Heart right ventricle (tissue), 16 donors: Measurements from ENCODE around the gene PTH2. TPM values are rescaled to one million over a fixed set of nuclear protein-coding genes. Genes with fewer than 3 reads are reported as not detected.

Experiments
- ATAC-seq, 8 donors: fragments of 200-7000 bp; cut with Tn5 transposase; one replicate each; pipeline ENCODE4 v1.9.1; 2020; ENCODE audit warnings: mild to moderate bottlenecking in 8 of 8, moderate library complexity in 8 of 8, moderate number of reproducible peaks in 1 of 8
- DNase-seq, 2 donors: peaks; one replicate each; pipeline ENCODE4 v3.0.0-alpha.2; 2020
- H3K27ac ChIP-seq, 10 donors: fragments of 200-600 bp; sonication (generic) in 2 of 10; one replicate each; pipeline versions ENCODE4 v1.5.0 to v1.8.0; 2020 to 2022; ENCODE audit warnings: mild to moderate bottlenecking in 3 of 10
- H3K27me3 ChIP-seq, 7 donors: fragments of 200-600 bp; one replicate each; pipeline ENCODE4 v1.8.0; 2021 to 2022; ENCODE audit warnings: mild to moderate bottlenecking in 2 of 7
- H3K36me3 ChIP-seq, 9 donors: fragments of 200-600 bp; sonication (generic) in 1 of 9; one replicate each; pipeline versions ENCODE4 v1.5.0 to v1.8.0; 2020 to 2022; ENCODE audit warnings: mild to moderate bottlenecking in 2 of 9
- H3K4me1 ChIP-seq, 9 donors: fragments of 200-600 bp; sonication (generic) in 1 of 9; one replicate each; pipeline versions ENCODE4 v1.5.0 to v1.8.0; 2020 to 2022; ENCODE audit warnings: mild to moderate bottlenecking in 4 of 9
- H3K4me3 ChIP-seq, 10 donors: fragments of 200-600 bp; sonication (generic) in 2 of 10; one replicate each; pipeline versions ENCODE4 v1.5.0 to v1.8.0; 2020 to 2022; ENCODE audit warnings: mild to moderate bottlenecking in 7 of 10, moderate library complexity in 2 of 10
- H3K9me3 ChIP-seq, 11 donors: fragments of 200-600 bp in 10 of 11; sonication (generic) in 2 of 11; one replicate each; pipeline versions ENCODE4 v1.5.0 to v1.8.0; 2013 to 2022; ENCODE audit warnings: mild to moderate bottlenecking in 2 of 11, control low read depth in 1 of 11, moderate library complexity in 1 of 11
- WGBS, 2 donors: extraction: QIAGEN DNeasy Blood & Tissue Kit; methylation state at CpG; one replicate each; pipeline ENCODE4 v1.1.7; 2013; ENCODE audit warnings: inconsistent platforms in 1 of 2; 5-methylcytosine and 5-hydroxymethylcytosine counted together
- intact Hi-C, 10 donors: fragments of 100-400 bp; cut with DNase I; formaldehyde crosslinking; loops; one replicate each; pipeline versions ENCODE4 v1.11.1 to v1.14.2; 2022
- polyA plus RNA-seq, 2 donors: library from polyadenylated mRNA; stranded (reverse); fragments of 200-250 nt; gene quantifications; one replicate each; pipeline ENCODE4 v1.2.3, GENCODE V29; 2013
- total RNA-seq, 10 donors: library from RNA; stranded (reverse); fragmentation: NEBNext Ultra II Directional in 3 of 10; extraction: Animal tissue kit (Norgen Biotek cat#: 25700) in 3 of 10; gene quantifications; one replicate each; pipeline versions ENCODE4 v1.2.1 to v1.2.4, GENCODE V29; 2021 to 2023
- TF ChIP-seq, protein P1 (sequence below), 9 donors: fragments of 200-600 bp; sonication (generic) in 2 of 9; IDR thresholded peaks; one replicate each; pipeline versions ENCODE4 v1.5.0 to v1.8.0; 2021 to 2022; ENCODE audit warnings: antibody characterized with exemption in 9 of 9, mild to moderate bottlenecking in 5 of 9, moderate library complexity in 1 of 9
- donor health status: Arrhythmogenic right ventricular cardiomyopathy.
- donor health status: ischemic (EF 13 %, LVEDD 7.1; RV severe dilation, severe dysfunction).
- donor health status: healthy with polysubstance abuse.
- donor health status: DM: no; HTN: yes; CAD: no.
- donor health status: DM: no; HTN: no; CAD: no.
- donor health status: ischemic (EF 25% LVEDD 6.9; RV normal size, moderate dysfunction).
- donor health status: ischemic (EF 25% LVEDD 5.7; RV mildly dilated, moderate dysfunction).
- donor health status: healthy.
- donor health status: DM: yes; HTN: yes; CAD: no.
- donor health status: Ischemic cardiomyopathy.
- donor health status: ischemic (EF 35%, LVEDD 5.7; RV mildly dilated, moderate dysfunction).
- donor health status: nonischemic (EF 11% LVEDD 7.7; RV severe dilation, severe dysfunction).
- donor health status: DM: yes; HTN: yes; CAD: no.
- donor health status: PGD.
- donor health status: ischemic (EF 29% LVEDD 5.4; RV normal size, mild dysfunction).
- donor health status: nonischemic (EF 23%, LVEDD 6.1; RV moderate dilation, normal function).

PTH2 gene
- total and polyA plus RNA-seq, 12 donors = not detected

DNA sequence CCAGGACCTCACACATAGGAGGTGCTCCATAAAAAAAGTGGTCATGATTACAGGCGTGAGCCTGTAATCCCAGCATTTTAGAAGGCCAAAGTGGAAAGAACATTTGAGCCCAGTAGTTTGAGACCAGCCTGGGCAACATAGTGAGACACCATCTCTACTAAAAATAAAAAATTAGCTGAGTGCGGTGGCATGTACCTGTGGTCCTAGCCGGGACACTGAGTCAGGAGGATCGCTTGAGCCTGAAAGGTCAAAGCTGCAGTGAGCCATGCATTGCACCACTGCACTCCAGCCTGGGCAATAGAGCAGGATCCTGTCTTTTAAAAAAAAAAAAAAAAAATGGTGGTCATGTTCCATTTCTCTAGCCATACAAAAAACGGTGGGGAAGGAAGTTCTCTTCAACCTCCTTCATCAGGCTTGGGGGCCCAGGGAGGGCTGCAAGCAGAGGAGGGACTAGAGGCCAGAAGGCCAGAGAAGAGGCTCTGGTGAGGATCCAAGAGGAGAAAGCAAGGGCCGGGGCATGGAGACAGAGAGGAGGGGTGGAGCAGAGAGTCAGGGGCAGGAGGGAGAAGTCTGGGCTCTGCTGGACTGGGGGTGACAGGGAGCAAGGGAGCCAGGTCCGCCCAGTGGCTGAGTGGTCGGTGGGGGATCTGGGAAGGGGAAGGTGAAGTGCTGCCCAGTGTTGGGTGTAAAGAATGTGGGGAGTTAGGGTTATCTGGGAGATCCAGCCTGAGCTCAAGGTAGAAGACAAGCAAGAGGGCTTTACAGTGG, 26.3 kb downstream of the PTH2 start:
- DNase-seq = no peak
- Histone ChIP-seq H3K4me3 (no peak overlapping the region), H3K27ac (no peak overlapping the region), H3K9me3 (no peaks in the 10 kb centered on the region), H3K27me3 (peaks cover 5 to 30% (median 9%) of the 10 kb centered on the region in 7 donors), H3K4me1 (peaks cover 0 to under 1% (median 0%) of the 10 kb centered on the region in 9 donors), H3K36me3 (no peaks in the 10 kb centered on the region)
- ATAC-seq = no peak
- TF ChIP-seq, protein P1, sequence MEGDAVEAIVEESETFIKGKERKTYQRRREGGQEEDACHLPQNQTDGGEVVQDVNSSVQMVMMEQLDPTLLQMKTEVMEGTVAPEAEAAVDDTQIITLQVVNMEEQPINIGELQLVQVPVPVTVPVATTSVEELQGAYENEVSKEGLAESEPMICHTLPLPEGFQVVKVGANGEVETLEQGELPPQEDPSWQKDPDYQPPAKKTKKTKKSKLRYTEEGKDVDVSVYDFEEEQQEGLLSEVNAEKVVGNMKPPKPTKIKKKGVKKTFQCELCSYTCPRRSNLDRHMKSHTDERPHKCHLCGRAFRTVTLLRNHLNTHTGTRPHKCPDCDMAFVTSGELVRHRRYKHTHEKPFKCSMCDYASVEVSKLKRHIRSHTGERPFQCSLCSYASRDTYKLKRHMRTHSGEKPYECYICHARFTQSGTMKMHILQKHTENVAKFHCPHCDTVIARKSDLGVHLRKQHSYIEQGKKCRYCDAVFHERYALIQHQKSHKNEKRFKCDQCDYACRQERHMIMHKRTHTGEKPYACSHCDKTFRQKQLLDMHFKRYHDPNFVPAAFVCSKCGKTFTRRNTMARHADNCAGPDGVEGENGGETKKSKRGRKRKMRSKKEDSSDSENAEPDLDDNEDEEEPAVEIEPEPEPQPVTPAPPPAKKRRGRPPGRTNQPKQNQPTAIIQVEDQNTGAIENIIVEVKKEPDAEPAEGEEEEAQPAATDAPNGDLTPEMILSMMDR (IDR thresholded peaks at IDR 0.05) = no peak
- WGBS, 2 donors = 80 to 81% methylated on average over 8 of the region's 8 CpGs
- intact Hi-C loops = loop anchor here in 1 of 10 donors (10.0 kb wide), 1 partner anchor 148 kb away; no protein-coding TSS in a partner anchor

DNA sequence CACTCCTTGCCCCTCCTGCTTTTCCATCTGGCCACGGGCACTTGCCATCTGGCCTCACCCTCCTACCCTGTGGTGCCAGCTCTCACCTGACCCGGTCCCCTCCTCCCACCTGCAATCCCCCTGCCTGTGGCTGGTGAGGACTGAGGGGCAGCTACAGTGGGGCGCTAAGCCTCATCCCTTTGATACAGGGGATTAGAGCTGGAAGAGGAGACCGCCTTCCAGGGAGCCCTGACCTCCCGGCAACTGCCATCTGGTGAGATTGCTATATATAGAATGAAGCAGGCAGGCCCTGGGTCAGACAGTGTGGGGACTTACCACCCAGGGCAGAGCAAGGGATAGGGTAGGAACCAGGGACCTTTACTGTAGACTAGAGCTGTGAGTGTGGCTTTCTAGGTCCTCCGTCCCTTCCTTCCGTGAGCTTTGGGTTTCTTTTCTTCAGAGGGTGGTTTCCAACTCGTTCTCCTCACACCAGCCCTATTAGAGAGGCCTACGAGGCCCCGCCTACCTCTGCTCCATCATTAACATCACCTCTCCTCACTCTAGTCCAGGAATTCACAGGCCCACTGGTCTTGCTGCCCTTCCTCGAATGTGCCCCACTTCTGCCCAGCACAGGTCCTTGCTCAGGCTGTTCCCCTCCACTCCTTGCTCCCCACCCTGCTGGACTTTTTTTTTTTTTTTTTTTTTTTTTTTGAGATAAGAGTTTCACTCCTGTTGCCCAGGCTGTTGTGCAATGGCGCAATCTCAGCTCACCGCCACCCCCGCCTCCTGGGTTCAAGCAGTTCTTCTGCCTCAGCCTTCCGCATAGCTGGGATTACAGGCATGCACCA, 27.4 kb downstream of the PTH2 start:
- 75% methylated on average over 15 of the region's 15 CpGs for WGBS, 2 donors
- ATAC-seq (no peak), DNase-seq (no peak)
- Histone ChIP-seq H3K4me3 (no peak overlapping the region), H3K4me1 (peaks cover 0 to 6% (median 0%) of the 10 kb centered on the region in 9 donors), H3K27me3 (peaks cover 5 to 33% (median 9%) of the 10 kb centered on the region in 7 donors), H3K9me3 (no peaks in the 10 kb centered on the region), H3K36me3 (no peaks in the 10 kb centered on the region), H3K27ac (no peak overlapping the region)
- intact Hi-C loops = loop anchor here in 1 of 10 donors (10.0 kb wide), 1 partner anchor 149 kb away; no protein-coding TSS in a partner anchor
- TF ChIP-seq, protein P1 (IDR thresholded peaks at IDR 0.05) = no peak

DNA sequence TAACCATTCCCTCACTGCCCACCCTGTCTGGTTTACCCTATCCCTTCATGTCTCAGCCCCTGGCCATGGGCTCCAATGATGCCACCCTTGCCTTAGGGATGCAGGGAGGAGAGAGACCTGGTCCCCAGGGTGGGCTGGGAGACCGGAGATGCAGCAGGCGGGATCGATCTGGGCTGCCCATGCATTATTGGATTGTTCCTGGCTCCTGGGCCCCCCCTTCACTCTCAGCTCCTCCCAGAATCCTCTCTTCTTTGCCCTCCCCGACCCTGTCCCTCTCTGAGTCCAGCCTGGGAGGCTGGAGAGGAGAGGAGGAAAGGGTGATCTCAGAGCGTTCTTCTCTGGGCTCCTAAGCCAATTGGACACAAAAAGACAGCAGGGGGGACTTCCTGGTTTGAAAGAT, 29.4 kb downstream of the PTH2 start:
- 38 to 53% methylated on average over 5 of the region's 5 CpGs for WGBS, 2 donors

More for the DNA sequence above, 29.4 kb downstream of the PTH2 start:
- no peak for ATAC-seq
- DNase-seq = no peak
- Histone ChIP-seq H3K4me1 (peaks cover 0 to 6% (median 0%) of the 10 kb centered on the region in 9 donors), H3K4me3 (no peak overlapping the region), H3K36me3 (no peaks in the 10 kb centered on the region), H3K27me3 (peaks cover 5 to 46% (median 13%) of the 10 kb centered on the region in 7 donors), H3K27ac (no peak overlapping the region), H3K9me3 (no peaks in the 10 kb centered on the region)
- intact Hi-C loops = loop anchor here in 6 of 10 donors (2.0 to 10.0 kb wide), 6 partner anchors 43 to 178 kb away; partner anchors contain the start of gene SLC17A7 (in 1 of the 6)
- TF ChIP-seq, protein P1 (IDR thresholded peaks at IDR 0.05) = no peak
